Ramos (cell line): ENCODE data around the gene SLC19A3.
"Not testable (repeated sequence)": the region's sequence is repeated elsewhere in the genome, so short reads cannot be mapped to it uniquely, and the experiment has no call there.

Experiments
- in situ Hi-C: fragments of 300-500 bp; cut with MboI; formaldehyde crosslinking; loops from one replicate; pipeline ENCODE4 v1.14.3; 2022; ENCODE audit warnings: low sequenced_read_pairs; ENCODE audit not compliant: unreplicated experiment

Gene SLC19A3

GRCh38 chr2:227706859-227707258 is 11.0 kb downstream of the SLC19A3 start:
- in situ Hi-C loops = no loop called here

GRCh38 chr2:227703961-227704360 is 13.9 kb downstream of the SLC19A3 start:
- in situ Hi-C loops = no loop called here

GRCh38 chr2:227703280-227703732 is 14.5 kb downstream of the SLC19A3 start:
- in situ Hi-C loops = no loop called here

- in situ Hi-C loops = no loop called here
Measured at GRCh38 chr2:227701556-227701955, 16.3 kb downstream of the SLC19A3 start.

- in situ Hi-C loops = no loop called here
Measured at GRCh38 chr2:227696990-227697679, 20.7 kb downstream of the SLC19A3 start.

- in situ Hi-C loops = no loop called here
Measured at GRCh38 chr2:227687189-227687588, 30.6 kb downstream of the SLC19A3 start.

- in situ Hi-C loops = no loop called here
Measured at GRCh38 chr2:227684258-227684657, 33.6 kb downstream of the SLC19A3 start.

GRCh38 chr2:227677928-227678327 is 39.9 kb downstream of the SLC19A3 start:
- in situ Hi-C loops = no loop called here

- in situ Hi-C loops = no loop called here
Measured at GRCh38 chr2:227674485-227674884, 43.3 kb downstream of the SLC19A3 start.

- in situ Hi-C loops = not testable (repeated sequence)
Measured at GRCh38 chr2:227673620-227674019, 44.2 kb downstream of the SLC19A3 start.

GRCh38 chr2:227671170-227671905 is 46.5 kb downstream of the SLC19A3 start:
- in situ Hi-C loops = no loop called here

GRCh38 chr2:227666631-227667170 is 51.1 kb downstream of the SLC19A3 start, which contains the start of gene SCYGR5:
Gene SCYGR5, plus strand, starts transcription at chr2:227666804. Its CDS starts 0 bp downstream, at chr2:227666804.
- in situ Hi-C loops = not testable (repeated sequence)

GRCh38 chr2:227665189-227665940 is 52.5 kb downstream of the SLC19A3 start:
- in situ Hi-C loops = no loop called here

GRCh38 chr2:227661827-227662226 is 56.0 kb downstream of the SLC19A3 start:
- in situ Hi-C loops = no loop called here

GRCh38 chr2:227661025-227661649 is 56.7 kb downstream of the SLC19A3 start:
- in situ Hi-C loops = no loop called here

GRCh38 chr2:227657199-227657845 is 60.5 kb downstream of the SLC19A3 start:
- in situ Hi-C loops = no loop called here

GRCh38 chr2:227655454-227655853 is 62.4 kb downstream of the SLC19A3 start:
- in situ Hi-C loops = no loop called here

GRCh38 chr2:227654426-227654825 is 63.4 kb downstream of the SLC19A3 start:
- in situ Hi-C loops = no loop called here

GRCh38 chr2:227653419-227653818 is 64.4 kb downstream of the SLC19A3 start:
- in situ Hi-C loops = no loop called here
